LNCaP clone FGC (cell line): Measurements from ENCODE around the gene HTR7.

Source experiments
- DNase-seq: peaks from one replicate; pipeline ENCODE4 v3.0.0-alpha.2; 2011; ENCODE audit warnings: low read depth
- H3K4me3 ChIP-seq: 2 replicates; pipeline ENCODE4 v1.5.1; 2011; ENCODE audit warnings: mild to moderate bottlenecking, low read depth, low read length, control low read depth
- CTCF ChIP-seq: IDR thresholded peaks from 2 replicates; pipeline ENCODE4 v1.5.1; 2012; ENCODE audit warnings: mild to moderate bottlenecking; ENCODE audit not compliant: control insufficient read depth, insufficient read depth; ENCODE audit errors: extremely low read depth

Gene HTR7

GRCh38 chr10:90777621-90778020 lies 80.2 kb downstream of the HTR7 start:
- DNase-seq: no peak
- H3K4me3 ChIP-seq: no peak overlapping the region
- TF ChIP-seq CTCF: no peak

GRCh38 chr10:90775351-90776028 lies 82.3 kb downstream of the HTR7 start:
- TF ChIP-seq CTCF: no peak
- no peak for DNase-seq
- no peak overlapping the region for H3K4me3 ChIP-seq

GRCh38 chr10:90769946-90770841 lies 87.6 kb downstream of the HTR7 start:
- H3K4me3 ChIP-seq: no peak overlapping the region
- TF ChIP-seq CTCF: no peak
- no peak for DNase-seq

- TF ChIP-seq CTCF: peak; percentile 80
- H3K4me3 ChIP-seq: no peak overlapping the region
- peak; percentile 4 for DNase-seq
Observed at GRCh38 chr10:90751107-90751997, 106.5 kb downstream of the HTR7 start.

GRCh38 chr10:90746829-90747228 lies 111.0 kb downstream of the HTR7 start:
- TF ChIP-seq CTCF: no peak
- no peak overlapping the region for H3K4me3 ChIP-seq
- no peak for DNase-seq

- H3K4me3 ChIP-seq: no peak overlapping the region
- no peak for TF ChIP-seq CTCF
- DNase-seq: no peak
Observed at GRCh38 chr10:90745565-90745964, 112.3 kb downstream of the HTR7 start.
